ENCODE results near the gene SREBF2. TPM values are rescaled to one million over a fixed set of nuclear protein-coding genes. Genes with fewer than 3 reads are reported as not detected.

Gene SREBF2
- total RNA-seq, 1 experiment from 2014 or later = 129 TPM

DNA sequence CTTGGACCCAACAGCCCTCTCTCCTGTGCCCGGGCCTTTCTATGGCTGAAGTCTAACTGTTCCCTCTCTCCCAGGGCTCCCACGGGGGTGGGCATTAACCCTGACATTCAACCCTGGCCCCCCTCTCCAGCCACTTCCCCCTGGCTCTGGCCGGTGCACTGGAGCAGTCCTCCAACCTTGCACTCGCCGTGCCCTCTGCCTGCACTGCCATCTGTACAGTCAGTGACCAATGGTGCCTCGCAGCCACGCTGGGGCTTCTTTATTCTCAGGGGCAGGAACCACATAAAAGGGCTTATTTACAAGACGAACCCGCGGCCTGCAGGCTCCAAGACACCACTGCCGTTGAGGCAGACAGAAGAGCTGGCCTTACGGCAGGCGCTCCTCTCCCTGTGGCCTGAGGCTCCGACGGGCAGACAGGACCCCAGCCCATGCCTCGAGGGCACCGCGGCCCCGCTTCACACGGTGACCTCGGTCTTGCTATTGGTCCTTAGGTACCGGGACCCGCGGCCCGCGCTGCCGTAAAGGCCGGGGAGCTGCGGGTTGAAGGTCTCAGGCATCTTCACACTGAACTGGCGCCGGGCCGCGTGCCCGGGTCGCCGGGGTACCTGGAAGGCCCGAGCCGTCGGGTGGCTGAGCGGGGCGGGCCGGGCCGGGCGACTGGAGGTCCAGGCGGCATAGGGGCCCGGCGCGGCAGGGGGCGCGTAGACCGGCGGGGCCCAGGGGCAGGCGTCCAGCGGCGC, 76.6 kb downstream of the SREBF2 start:
- peaks cover 5 to 7% of the 10 kb centered on the region in 2 experiments; a peak in 2 of 4 replicates for H3K36me3 ChIP-seq (ENCODE audit: control insufficient read depth in 1 of 2, insufficient read depth in 2 of 2, low read length in 2 of 2)
- H3K9ac ChIP-seq (ENCODE audit: low read length) = no peak overlapping the region
- H3K27ac ChIP-seq (ENCODE audit: low read depth, low read length) = no peak overlapping the region
- H3K4me3 ChIP-seq (replicated peaks in 1 of 2; ENCODE audit: low read depth in 1 of 2, low read length in 2 of 2) = no peak overlapping the region
- H3K27me3 ChIP-seq (ENCODE audit: insufficient read depth, low read length) = no peaks in the 10 kb centered on the region
- no peaks in the 10 kb centered on the region for H3K9me3 ChIP-seq (ENCODE audit: control insufficient read depth in 1 of 2, insufficient read depth in 1 of 2, low read depth in 1 of 2, low read length in 2 of 2)
- no peaks in the 10 kb centered on the region for H3K9me2 ChIP-seq (ENCODE audit: insufficient read depth)
- CTCF ChIA-PET = no interaction called here
- H2AFZ ChIP-seq (ENCODE audit: low read depth, low read length, poor library complexity, severe bottlenecking) = no peak overlapping the region
- no peak overlapping the region for H3K4me2 ChIP-seq (ENCODE audit: low read length)
- H3K4me1 ChIP-seq (ENCODE audit: control insufficient read depth in 1 of 2, insufficient read depth in 2 of 2, low read length in 2 of 2) = peaks cover 2 to 18% of the 10 kb centered on the region in 2 experiments; a peak in 2 of 4 replicates
- POLR2A ChIA-PET = no interaction called here
- no peaks in the 10 kb centered on the region for H4K20me1 ChIP-seq (ENCODE audit: insufficient read depth)
- H3K79me2 ChIP-seq (ENCODE audit: insufficient read depth, low read length) = no peaks in the 10 kb centered on the region
- intact Hi-C loops (cut with micrococcal nuclease) = no loop called here
- no TSS peak for BruUV-seq (replicated peaks)
- DNase-seq (ENCODE audit: low read depth, low spot score) (no peak), ATAC-seq (no peak)
- TF ChIP-seq MAX (IDR thresholded peaks at IDR 0.05) = no peak
- no peak for TF ChIP-seq POLR2A (IDR thresholded peaks at IDR 0.05; ENCODE audit: borderline replicate concordance, extremely low read depth, insufficient read depth, insufficient read length)
- TF ChIP-seq ZFX (IDR thresholded peaks at IDR 0.05) = no peak
- TF ChIP-seq EGR1 (IDR thresholded peaks at IDR 0.05; ENCODE audit: low read depth) = no peak
- TF ChIP-seq RAD21 (IDR thresholded peaks at IDR 0.05; ENCODE audit: low read depth) = no peak
- RAD21 ChIA-PET (ENCODE audit: low non-redundant PET in 1 of 2, low total read pairs in 2 of 2, uncharacterized antibody in 2 of 2, unreplicated experiment in 2 of 2) = no interaction called here

DNA sequence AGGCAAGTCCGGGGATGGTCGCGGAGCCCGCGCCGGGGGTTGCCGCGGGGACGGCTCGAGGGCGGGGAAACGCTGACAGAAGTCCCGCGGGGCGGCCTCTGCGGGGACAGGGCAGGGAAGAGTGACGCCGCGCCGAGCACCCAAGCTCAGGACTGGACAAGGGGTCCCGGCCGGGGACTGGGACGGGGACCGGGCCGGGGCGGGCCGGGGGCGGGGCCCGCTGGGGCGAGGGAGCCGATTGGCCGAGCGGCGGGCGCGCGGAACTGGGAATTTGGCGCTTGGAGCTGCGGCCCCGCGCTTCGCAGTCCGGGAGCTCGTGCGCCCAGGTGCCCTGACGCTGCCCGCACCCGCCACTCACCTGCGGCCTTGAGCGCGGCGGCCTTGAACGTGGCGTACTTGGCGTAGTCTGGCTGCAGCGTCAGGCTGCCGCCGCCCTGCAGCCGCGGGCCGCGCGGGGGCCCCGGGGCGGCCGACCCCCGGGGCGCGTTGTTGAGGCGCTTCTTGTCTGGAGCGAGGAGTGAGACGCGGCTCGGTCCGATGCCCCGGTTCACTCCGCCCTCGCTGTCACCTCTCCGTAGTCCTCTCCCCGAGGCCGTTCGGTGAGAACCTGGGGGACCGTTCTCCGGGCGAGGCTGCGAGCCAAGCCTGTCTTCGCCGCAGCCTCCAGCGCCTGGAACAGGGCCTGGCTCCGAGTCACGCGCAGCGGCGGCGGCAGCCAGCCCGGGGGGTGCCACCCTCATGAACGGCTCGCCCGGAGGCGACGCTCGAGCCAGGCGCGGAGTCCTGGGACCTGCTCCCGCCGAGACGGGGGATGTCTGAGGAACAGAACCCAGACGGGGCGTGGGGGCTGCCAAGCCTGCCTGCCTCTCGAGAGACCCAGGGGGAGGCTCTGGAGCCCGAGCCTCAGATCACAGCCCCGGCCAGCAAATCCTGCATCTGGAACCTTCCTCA, 77.4 kb downstream of the SREBF2 start:
- POLR2A ChIA-PET = no interaction called here
- H3K27me3 ChIP-seq (ENCODE audit: insufficient read depth, low read length) = no peaks in the 10 kb centered on the region
- TF ChIP-seq YY1 (IDR thresholded peaks at IDR 0.05; ENCODE audit: extremely low read depth, insufficient replicate concordance, low read depth, low read length) (no peak), FOSL1 (IDR thresholded peaks at IDR 0.05; ENCODE audit: low read depth) (no peak), EZH2 (IDR thresholded peaks at IDR 0.05) (no peak), RAD21 (IDR thresholded peaks at IDR 0.05; ENCODE audit: low read depth) (no peak), MAX (IDR thresholded peaks at IDR 0.05) (no peak), ATF3 (IDR thresholded peaks at IDR 0.05) (no peak), POLR2AphosphoS5 (IDR thresholded peaks at IDR 0.05; ENCODE audit: low read depth, low read length) (no peak), SRF (IDR thresholded peaks at IDR 0.05; ENCODE audit: low read depth) (no peak), ZFX (IDR thresholded peaks at IDR 0.05) (no peak), CBX3 (IDR thresholded peaks at IDR 0.05; ENCODE audit: low read depth) (no peak), EZH2phosphoT487 (IDR thresholded peaks at IDR 0.05; ENCODE audit: borderline replicate concordance) (no peak), SIN3A (IDR thresholded peaks at IDR 0.05; ENCODE audit: low read depth) (no peak), ZNF274 (IDR thresholded peaks at IDR 0.05; ENCODE audit: low read depth, low read length) (no peak), JUND (IDR thresholded peaks at IDR 0.05) (no peak), POLR2A (IDR thresholded peaks at IDR 0.05; ENCODE audit: borderline replicate concordance, extremely low read depth, insufficient read depth, insufficient read length) (no peak)
- TF ChIP-seq, protein P1, sequence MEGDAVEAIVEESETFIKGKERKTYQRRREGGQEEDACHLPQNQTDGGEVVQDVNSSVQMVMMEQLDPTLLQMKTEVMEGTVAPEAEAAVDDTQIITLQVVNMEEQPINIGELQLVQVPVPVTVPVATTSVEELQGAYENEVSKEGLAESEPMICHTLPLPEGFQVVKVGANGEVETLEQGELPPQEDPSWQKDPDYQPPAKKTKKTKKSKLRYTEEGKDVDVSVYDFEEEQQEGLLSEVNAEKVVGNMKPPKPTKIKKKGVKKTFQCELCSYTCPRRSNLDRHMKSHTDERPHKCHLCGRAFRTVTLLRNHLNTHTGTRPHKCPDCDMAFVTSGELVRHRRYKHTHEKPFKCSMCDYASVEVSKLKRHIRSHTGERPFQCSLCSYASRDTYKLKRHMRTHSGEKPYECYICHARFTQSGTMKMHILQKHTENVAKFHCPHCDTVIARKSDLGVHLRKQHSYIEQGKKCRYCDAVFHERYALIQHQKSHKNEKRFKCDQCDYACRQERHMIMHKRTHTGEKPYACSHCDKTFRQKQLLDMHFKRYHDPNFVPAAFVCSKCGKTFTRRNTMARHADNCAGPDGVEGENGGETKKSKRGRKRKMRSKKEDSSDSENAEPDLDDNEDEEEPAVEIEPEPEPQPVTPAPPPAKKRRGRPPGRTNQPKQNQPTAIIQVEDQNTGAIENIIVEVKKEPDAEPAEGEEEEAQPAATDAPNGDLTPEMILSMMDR (IDR thresholded peaks at IDR 0.05 in 2 of 3, conservative IDR thresholded peaks at IDR 0.05 in 1 of 3; ENCODE audit: borderline replicate concordance in 1 of 3, insufficient read depth in 1 of 3, low read depth in 2 of 3, low read length in 2 of 3) = no peak

More for the DNA sequence above, 77.4 kb downstream of the SREBF2 start:
- Histone ChIP-seq H3K4me1 (ENCODE audit: control insufficient read depth in 1 of 2, insufficient read depth in 2 of 2, low read length in 2 of 2) (peaks cover 6 to 21% of the 10 kb centered on the region in 2 experiments), H3K9me3 (ENCODE audit: control insufficient read depth in 1 of 2, insufficient read depth in 1 of 2, low read depth in 1 of 2, low read length in 2 of 2) (no peaks in the 10 kb centered on the region), H4K20me1 (ENCODE audit: insufficient read depth) (no peaks in the 10 kb centered on the region), H2AFZ (ENCODE audit: low read depth, low read length, poor library complexity, severe bottlenecking) (no peak overlapping the region), H3K4me3 (replicated peaks in 1 of 2; ENCODE audit: low read depth in 1 of 2, low read length in 2 of 2) (no peak overlapping the region), H3K4me2 (ENCODE audit: low read length) (no peak overlapping the region), H3K9ac (ENCODE audit: low read length) (no peak overlapping the region), H3K9me2 (ENCODE audit: insufficient read depth) (no peaks in the 10 kb centered on the region), H3K36me3 (ENCODE audit: control insufficient read depth in 1 of 2, insufficient read depth in 2 of 2, low read length in 2 of 2) (peaks cover 3 to 5% of the 10 kb centered on the region in 2 experiments; a peak in 2 of 4 replicates), H3K27ac (ENCODE audit: low read depth, low read length) (no peak overlapping the region), H3K79me2 (ENCODE audit: insufficient read depth, low read length) (no peaks in the 10 kb centered on the region)
- intact Hi-C loops (cut with micrococcal nuclease) = no loop called here
- CTCF ChIA-PET = no interaction called here
- BruUV-seq (replicated peaks) = no TSS peak
- RAD21 ChIA-PET (ENCODE audit: low non-redundant PET in 1 of 2, low total read pairs in 2 of 2, uncharacterized antibody in 2 of 2, unreplicated experiment in 2 of 2) = no interaction called here
- ATAC-seq (no peak), DNase-seq (ENCODE audit: low read depth, low spot score) (no peak)
